DMS153 (cell line): ENCODE results near the gene PGGHG.
"Not testable (repeated sequence)": the region's sequence is repeated elsewhere in the genome, so short reads cannot be mapped to it uniquely, and the experiment has no call there.

ENCODE experiments used
- DNase-seq: peaks from one replicate; lab custom pipeline; 2025; lab: John Stamatoyannopoulos, UW

PGGHG gene

DNA sequence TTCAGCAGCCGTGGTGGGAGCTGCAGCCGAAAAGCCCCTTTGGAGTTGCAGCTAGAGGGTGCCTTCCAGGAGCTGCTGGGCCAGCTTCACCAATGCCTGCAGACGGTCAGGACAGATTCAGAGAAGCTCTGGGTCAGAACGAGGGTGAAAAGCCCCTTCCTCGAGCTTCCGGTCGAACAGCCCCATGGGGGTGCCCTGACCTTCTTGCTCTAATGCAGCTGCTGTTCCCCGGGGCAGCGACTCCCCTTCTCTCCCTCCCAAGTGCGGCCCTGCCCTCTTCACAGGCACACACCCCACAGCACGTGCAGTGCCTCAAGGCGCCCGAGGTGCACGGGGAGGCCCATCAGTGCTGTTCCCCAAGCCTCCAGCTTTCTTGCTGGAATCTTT is 41.4 kb downstream of the PGGHG start:
- DNase-seq: no peak

DNA sequence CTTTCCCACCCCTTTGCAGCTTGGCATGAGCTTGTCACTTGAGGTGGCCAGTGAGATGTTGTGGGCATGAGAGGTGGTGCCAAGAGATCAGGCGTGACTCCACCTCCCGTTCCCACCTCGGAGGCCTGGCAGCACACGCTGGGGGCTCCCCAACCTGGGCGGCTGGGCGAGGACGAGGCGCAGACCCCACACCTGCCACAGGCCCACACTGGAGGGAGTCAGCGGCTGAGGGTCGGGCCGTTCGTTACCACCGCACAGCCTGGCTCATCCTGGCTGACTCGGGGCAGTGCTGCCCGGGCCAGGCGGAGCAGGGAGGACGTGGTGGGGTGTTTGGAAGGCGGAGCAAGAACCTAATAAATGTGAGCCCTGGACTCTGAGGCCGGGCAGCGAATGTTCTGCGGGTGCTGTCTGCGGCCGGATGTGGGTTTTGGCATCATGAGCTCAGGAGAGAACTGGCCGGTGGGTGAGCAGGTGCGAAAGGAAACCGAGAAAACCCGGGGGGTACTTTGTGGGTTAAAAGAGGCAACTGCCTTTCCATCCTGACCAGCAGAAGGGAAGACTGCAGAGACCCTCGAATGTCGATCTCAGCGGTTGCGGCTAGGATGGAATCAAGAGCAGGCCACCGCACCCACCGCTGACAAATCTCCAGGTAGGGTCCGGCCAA is 41.9 kb downstream of the PGGHG start:
- DNase-seq: no peak

DNA sequence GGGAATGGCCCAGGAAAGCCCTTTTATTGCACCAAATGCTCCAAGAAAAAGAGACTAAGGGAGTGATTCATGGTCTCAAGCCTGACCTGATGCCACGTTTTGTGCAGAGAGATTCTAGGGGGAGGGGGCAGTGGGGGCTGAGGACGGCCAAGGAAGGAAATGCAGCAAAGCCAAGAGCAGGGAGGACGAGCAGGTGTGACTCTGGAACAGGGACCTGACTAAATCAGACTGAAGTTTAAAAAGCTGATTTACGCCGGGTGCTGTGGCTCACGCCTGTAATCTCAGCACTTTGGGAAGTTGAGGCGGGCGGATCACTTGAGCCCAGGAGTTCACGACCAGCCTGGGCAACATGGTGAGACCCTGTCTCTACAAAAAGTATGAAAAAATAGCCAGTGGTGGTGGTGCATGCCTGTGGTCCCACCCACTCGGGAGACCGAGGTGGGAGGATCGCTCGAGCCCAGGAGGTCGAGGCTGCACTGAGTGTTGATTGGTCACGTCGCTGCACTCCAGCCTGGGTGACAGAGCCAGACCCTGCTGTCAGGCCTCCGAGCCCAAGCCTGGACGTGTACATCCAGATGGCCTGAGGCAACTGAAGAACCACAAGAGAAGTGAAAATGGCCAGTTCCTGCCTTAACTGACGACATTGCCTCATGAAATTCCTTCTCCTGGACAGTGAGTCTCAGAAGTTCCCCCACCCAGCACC is 42.6 kb downstream of the PGGHG start:
- DNase-seq: no peak

- no peak for DNase-seq
These were observed 43.9 kb downstream of the PGGHG start for GRCh38 chr11:332651-333480.

DNA sequence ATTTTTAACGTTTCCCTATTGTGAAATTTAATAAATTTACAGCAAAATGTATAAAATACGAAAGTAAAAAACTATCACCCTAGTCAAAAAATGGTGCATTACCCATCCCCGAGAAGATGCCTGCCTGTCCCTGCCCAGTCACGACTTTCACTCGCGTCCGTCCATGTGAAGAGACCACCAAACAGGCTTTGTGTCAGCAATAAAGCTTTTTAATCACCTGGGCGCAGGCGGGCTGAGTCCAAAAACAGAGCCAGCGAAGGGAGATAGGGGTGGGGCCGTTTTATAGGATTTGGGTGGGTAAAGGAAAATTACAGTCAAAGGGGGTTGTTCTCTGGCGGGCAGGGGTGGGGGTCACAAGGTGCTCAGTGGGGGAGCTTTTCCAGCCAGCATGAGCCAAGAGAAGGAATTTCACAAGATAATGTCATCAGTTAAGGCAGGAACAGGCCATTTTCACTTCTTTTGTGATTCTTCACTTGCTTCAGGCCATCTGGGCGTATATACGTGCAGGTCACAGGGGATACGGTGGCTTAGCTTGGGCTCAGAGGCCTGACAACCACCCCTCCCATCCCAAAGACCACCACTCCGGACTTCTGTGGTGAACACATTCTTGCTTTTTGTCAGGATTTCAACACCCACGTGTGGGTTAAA is 44.8 kb downstream of the PGGHG start:
- DNase-seq: not testable (repeated sequence)

GRCh38 chr11:334264-334994 is 45.5 kb downstream of the PGGHG start:
- no peak for DNase-seq

DNA sequence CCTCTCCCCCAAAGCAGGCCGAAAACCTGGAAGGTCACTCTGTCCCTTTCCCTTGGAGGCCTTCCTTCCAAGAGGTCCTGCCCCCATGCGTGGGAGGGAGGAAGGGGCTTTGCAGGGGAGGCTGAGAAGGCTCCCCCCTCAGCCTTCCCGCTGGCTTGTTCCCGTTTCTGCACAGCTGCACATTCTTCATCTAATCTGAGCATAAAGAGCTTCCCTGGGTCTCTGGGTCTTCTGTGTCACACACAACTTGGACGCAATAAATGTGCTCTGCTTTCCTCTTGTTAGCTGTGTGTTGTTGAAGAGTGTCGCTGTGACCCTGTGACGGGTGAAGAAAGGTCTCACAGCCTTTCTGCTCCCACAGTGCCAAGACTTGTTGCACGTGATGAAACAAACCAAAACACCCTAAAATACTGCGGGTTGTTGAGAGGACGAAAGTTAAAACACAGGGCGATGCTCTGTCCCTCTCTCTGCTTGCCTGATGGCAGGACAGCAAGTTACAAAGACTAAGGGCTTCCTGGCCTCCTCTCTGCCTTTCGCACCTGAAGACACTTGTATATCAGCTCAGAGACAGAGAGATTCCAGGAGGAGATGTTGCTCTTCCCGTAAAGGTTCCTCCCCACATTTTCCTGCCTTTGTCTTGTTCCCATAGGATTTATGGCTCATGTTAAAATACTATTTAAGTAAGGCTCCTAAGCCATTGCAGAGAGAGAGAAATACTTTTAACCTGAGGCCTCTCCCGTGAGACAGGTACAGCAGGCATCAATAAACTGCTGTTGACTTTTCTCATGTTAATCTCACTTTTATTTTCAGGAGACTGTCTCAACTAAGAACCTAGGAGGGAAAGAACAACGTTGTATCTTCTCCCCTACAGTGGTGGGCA is 47.1 kb downstream of the PGGHG start:
- DNase-seq: no peak

- DNase-seq: no peak
These were observed 47.8 kb downstream of the PGGHG start for GRCh38 chr11:336659-337198.

- no peak for DNase-seq
These were observed 48.8 kb downstream of the PGGHG start for GRCh38 chr11:337711-338110.

DNA sequence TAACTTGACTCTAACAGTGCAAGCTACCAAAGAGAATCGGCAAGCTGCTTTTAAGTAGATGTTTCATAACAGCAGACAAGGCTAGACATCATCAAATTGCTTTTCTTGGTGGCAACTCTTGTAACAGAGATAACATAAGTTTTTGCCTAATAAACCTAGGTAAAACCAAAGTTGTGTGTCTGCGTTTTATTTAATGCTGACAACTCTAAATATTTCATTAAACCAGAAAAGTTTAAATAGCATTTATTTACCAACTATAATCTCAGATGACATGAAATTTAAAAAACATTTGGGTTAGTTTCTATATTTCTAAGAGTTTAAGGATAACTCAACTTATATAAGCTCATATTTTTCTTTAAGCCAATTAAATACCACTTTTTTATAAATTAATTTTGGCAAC is 51.0 kb downstream of the PGGHG start:
- no peak for DNase-seq

DNA sequence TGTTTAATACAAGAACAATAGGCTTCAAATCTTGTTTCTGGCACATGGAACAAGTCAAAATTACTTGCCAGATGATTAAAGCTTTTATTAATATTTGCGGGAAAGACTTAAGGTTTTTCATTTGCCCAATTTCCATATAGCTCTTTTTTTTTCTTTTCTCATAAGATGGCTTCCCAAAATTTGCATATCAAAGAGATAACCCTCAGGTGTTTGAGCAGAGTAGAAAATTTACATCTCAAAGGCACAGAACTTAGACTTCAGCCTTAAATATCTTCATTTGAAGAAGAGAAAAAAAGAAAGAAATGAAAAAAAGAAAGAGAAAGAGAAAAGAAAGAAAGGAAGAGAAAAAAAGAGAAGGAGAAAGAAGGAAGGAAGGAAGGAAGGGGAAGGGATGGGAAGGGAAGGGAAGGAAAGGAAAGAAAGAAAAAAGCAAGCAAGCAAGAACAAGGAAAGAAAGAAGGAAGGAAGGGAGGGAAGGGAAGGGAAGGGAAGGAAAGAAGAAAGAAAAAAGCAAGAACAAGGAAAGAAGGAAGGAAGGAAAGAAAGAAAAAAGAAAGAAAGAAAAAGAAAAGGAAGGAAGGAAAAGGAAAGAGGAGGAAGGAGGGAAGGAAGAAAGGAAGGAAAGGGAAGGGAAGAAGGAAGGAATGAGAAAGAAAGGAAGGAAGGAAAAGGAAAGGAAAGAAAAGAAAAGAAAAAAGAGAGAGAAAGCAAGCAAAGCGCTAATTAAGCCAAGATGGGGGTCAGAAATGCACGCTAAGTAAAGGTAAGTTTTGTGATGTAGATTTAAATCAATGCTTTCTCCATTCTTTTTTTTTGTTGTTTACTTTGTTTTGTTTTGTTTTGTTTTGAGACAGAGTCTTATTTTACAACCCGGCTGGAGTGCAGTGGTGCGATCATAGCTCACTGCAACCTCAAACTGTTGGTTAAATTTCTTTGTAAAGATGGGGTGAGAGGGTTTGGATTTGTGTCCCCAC is 51.9 kb downstream of the PGGHG start:
- DNase-seq: no peak

DNA sequence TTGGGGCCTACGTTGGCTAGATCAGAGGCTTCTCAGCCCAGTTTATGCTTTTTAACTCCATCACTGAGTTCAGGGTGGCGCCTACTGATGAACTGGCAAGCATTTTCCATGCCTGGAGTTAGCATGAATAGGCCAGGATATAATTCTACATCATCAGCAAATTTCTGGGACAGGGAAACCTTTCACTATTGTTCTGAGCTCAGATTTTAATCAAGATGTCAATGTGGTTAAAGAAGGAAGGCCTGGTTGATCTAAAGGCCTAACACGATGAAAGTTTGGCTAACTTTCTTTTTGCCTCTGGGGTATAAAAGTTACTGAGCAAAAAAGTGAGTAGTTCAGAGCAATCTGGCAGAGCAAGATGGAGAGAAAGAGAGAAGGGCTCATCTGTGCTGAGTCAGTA is 53.4 kb downstream of the PGGHG start:
- no peak for DNase-seq

GRCh38 chr11:344836-345578 is 56.1 kb downstream of the PGGHG start:
- no peak for DNase-seq
